Measurements from ENCODE around the gene ADAMTS16.

The ADAMTS16 gene

GRCh38 chr5:5183933-5184332, 43.8 kb downstream of the ADAMTS16 start:
- DNase-seq: no peak

- no peak for DNase-seq
These were observed 48.4 kb downstream of the ADAMTS16 start for GRCh38 chr5:5188376-5189050.

GRCh38 chr5:5189051-5189430, 48.9 kb downstream of the ADAMTS16 start:
- no peak for DNase-seq

- no peak for DNase-seq
These were observed 51.8 kb downstream of the ADAMTS16 start for GRCh38 chr5:5191906-5192305.

- DNase-seq: no peak
These were observed 52.6 kb downstream of the ADAMTS16 start for GRCh38 chr5:5192681-5193080.

GRCh38 chr5:5195128-5195918, 55.2 kb downstream of the ADAMTS16 start:
- DNase-seq: no peak

- no peak for DNase-seq
These were observed 58.0 kb downstream of the ADAMTS16 start for GRCh38 chr5:5198135-5198534.

- DNase-seq: no peak
These were observed 58.7 kb downstream of the ADAMTS16 start for GRCh38 chr5:5198815-5199214.

GRCh38 chr5:5199495-5199894, 59.4 kb downstream of the ADAMTS16 start:
- DNase-seq: no peak

GRCh38 chr5:5200133-5200532, 60.0 kb downstream of the ADAMTS16 start:
- DNase-seq: no peak

- no peak for DNase-seq
These were observed 62.2 kb downstream of the ADAMTS16 start for GRCh38 chr5:5202321-5202720.

- no peak for DNase-seq
These were observed 63.3 kb downstream of the ADAMTS16 start for GRCh38 chr5:5203451-5203850.

- no peak for DNase-seq
These were observed 67.7 kb downstream of the ADAMTS16 start for GRCh38 chr5:5207828-5208227.

- no peak for DNase-seq
These were observed 69.0 kb downstream of the ADAMTS16 start for GRCh38 chr5:5209089-5209488.

- no peak for DNase-seq
These were observed 69.6 kb downstream of the ADAMTS16 start for GRCh38 chr5:5209510-5210286.

- DNase-seq: no peak
These were observed 77.2 kb downstream of the ADAMTS16 start for GRCh38 chr5:5217371-5217770.

- no peak for DNase-seq
These were observed 78.3 kb downstream of the ADAMTS16 start for GRCh38 chr5:5218396-5218795.

GRCh38 chr5:5219541-5219940, 79.4 kb downstream of the ADAMTS16 start:
- DNase-seq: no peak

GRCh38 chr5:5220901-5221631, 80.9 kb downstream of the ADAMTS16 start:
- DNase-seq: no peak

GRCh38 chr5:5221724-5222123, 81.6 kb downstream of the ADAMTS16 start:
- no peak for DNase-seq

GRCh38 chr5:5231576-5231975, 91.4 kb downstream of the ADAMTS16 start:
- no peak for DNase-seq

GRCh38 chr5:5234912-5235311, 94.8 kb downstream of the ADAMTS16 start:
- no peak for DNase-seq

- no peak for DNase-seq
These were observed 95.6 kb downstream of the ADAMTS16 start for GRCh38 chr5:5235685-5236084.

Measured in NCI-H1417 treated with DMSO at 0.1 percent for 48 hours (cell line).